ENCODE measurements around the gene IRX5. TPM values are rescaled to one million over a fixed set of nuclear protein-coding genes. Genes with fewer than 3 reads are reported as not detected.

IRX5 gene
- total and polyA plus RNA-seq, 10 donors = not detected

DNA sequence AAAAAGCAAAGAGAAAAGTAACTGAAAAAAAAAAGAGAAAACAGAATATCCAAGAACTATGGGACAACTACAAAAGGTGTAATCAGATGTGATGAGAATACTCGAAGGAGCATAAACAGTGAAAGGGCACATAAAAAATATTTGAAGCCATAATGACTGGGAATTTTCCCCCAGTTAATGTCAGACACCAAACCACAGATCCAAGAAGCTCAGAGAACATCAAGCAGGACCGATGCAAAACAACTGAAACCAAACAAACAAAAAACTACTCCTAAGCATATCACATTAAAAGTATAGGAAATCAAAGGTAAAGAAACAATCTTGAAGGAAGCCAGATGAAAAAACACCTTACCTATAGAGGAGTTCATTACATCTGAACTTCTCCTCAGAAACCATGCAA lies 27.6 kb upstream of the IRX5 start:
- no peak overlapping the region for H3K4me3 ChIP-seq
- TF ChIP-seq POLR2A (IDR thresholded peaks at IDR 0.05) (no peak), POLR2AphosphoS5 (IDR thresholded peaks at IDR 0.05) (no peak)
- TF ChIP-seq, protein P1, sequence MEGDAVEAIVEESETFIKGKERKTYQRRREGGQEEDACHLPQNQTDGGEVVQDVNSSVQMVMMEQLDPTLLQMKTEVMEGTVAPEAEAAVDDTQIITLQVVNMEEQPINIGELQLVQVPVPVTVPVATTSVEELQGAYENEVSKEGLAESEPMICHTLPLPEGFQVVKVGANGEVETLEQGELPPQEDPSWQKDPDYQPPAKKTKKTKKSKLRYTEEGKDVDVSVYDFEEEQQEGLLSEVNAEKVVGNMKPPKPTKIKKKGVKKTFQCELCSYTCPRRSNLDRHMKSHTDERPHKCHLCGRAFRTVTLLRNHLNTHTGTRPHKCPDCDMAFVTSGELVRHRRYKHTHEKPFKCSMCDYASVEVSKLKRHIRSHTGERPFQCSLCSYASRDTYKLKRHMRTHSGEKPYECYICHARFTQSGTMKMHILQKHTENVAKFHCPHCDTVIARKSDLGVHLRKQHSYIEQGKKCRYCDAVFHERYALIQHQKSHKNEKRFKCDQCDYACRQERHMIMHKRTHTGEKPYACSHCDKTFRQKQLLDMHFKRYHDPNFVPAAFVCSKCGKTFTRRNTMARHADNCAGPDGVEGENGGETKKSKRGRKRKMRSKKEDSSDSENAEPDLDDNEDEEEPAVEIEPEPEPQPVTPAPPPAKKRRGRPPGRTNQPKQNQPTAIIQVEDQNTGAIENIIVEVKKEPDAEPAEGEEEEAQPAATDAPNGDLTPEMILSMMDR (IDR thresholded peaks at IDR 0.05 in 8 of 11, conservative IDR thresholded peaks at IDR 0.05 in 3 of 11) = no peak
- intact Hi-C loops (cut with DNase I; ENCODE audit: low total_unique reads) = no loop called here
- 82 to 93% (median 88%) methylated on average over 2 of the region's 2 CpGs for WGBS, 5 donors
- DNase-seq = no peak
- no peaks in the 10 kb centered on the region for H3K4me1 ChIP-seq
- H3K27ac ChIP-seq = no peak overlapping the region
- H3K36me3 ChIP-seq = no peaks in the 10 kb centered on the region
- peaks cover 0 to 30% (median 15%) of the 10 kb centered on the region in 8 donors for H3K9me3 ChIP-seq
- H3K27me3 ChIP-seq (replicated peaks in 1 of 7) = peaks cover 0 to 4% (median 0%) of the 10 kb centered on the region in 7 donors

DNA sequence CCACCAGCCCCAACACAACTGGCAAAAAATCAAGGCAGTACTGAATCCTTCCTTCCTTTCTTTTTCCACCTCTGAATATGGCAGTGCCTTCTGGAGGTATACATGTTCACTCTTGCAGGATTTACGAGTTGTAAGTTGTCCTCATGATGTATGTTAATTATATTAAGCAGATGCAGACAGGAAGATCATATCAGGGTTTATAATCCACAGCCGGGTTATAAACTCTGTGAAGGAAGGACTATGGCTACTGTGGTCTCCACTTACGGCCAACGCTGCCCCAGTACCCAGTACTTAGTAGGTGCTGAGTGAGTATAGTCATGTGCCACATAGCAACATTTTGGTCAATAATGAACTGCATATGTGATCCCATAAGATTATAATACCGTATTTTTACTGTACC lies 19.6 kb upstream of the IRX5 start:
- Histone ChIP-seq H3K4me1 (no peaks in the 10 kb centered on the region), H3K36me3 (no peaks in the 10 kb centered on the region), H3K27me3 (replicated peaks in 1 of 7) (peaks cover 0 to 11% (median 0%) of the 10 kb centered on the region in 7 donors), H3K27ac (no peak overlapping the region), H3K9me3 (no peaks in the 10 kb centered on the region), H3K4me3 (no peak overlapping the region)
- intact Hi-C loops (cut with DNase I; ENCODE audit: low total_unique reads) = no loop called here
- WGBS, 5 donors = 78 to 92% (median 82%) methylated on average over 5 of the region's 5 CpGs
- no peak for TF ChIP-seq POLR2A (IDR thresholded peaks at IDR 0.05)
- TF ChIP-seq, protein P1 (IDR thresholded peaks at IDR 0.05 in 8 of 11, conservative IDR thresholded peaks at IDR 0.05 in 3 of 11) = no peak
- TF ChIP-seq POLR2AphosphoS5 (IDR thresholded peaks at IDR 0.05) = no peak
- DNase-seq = peak; percentile 14

DNA sequence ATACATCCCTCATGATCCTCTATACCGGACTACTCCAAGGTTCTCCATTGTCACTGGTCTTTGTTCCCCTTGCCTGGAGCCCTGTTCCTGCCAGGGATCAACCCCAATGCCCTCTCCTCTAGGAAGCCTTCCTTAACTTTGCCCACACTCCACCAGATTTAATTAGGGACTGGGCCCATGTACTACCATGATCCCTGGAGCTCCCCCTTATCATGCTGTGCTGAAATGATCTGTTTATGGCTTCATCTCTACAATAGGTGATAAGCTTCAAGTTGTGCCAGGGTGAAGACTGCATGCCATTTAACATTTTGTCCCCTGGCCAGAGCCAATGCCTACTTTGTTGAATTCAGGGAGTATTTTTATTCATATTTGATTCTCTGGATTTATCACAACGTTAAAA lies 17.9 kb upstream of the IRX5 start:
- no peak overlapping the region for H3K27ac ChIP-seq
- peaks cover 0 to 9% (median 0%) of the 10 kb centered on the region in 7 donors for H3K27me3 ChIP-seq (replicated peaks in 1 of 7)
- TF ChIP-seq POLR2A (IDR thresholded peaks at IDR 0.05) (no peak), POLR2AphosphoS5 (IDR thresholded peaks at IDR 0.05) (no peak)
- TF ChIP-seq, protein P1 (IDR thresholded peaks at IDR 0.05 in 8 of 11, conservative IDR thresholded peaks at IDR 0.05 in 3 of 11) = no peak
- H3K9me3 ChIP-seq = no peaks in the 10 kb centered on the region
- no peaks in the 10 kb centered on the region for H3K4me1 ChIP-seq
- intact Hi-C loops (cut with DNase I; ENCODE audit: low total_unique reads) = no loop called here
- WGBS, 5 donors = 80 to 87% (median 82%) methylated on average over 2 of the region's 2 CpGs
- peak; percentile 12 for DNase-seq
- no peaks in the 10 kb centered on the region for H3K36me3 ChIP-seq
- no peak overlapping the region for H3K4me3 ChIP-seq

DNA sequence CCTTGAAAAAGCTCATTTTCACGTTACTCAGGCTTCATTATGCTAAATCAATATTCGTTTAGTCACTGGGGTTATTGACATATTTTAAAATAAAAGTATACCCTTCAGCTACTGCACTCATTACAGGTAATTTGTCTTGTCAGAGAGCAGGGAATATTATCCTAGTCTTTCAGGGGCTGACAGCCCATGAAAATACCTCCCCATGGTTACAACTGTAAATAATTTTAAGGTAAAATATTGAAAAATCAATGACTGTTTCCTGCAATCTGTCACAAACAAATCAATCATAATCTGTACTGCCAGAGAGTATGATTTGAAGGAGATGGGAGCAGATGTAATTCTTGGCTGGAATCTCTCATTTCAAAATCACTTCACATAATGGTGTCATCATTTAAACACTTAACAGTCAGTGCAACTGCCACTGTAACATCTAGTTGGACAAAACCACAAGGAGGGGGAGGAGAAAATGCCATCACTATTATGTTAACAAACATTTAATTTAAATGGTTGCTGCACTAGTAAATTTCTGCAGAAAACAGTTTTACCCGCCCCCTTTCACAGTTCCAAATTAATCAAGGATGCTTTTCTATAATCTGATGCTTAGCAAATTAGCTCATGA lies 9.3 kb upstream of the IRX5 start:
- no peak overlapping the region for H3K4me3 ChIP-seq
- no peaks in the 10 kb centered on the region for H3K9me3 ChIP-seq
- intact Hi-C loops (cut with DNase I; ENCODE audit: low total_unique reads) = no loop called here
- TF ChIP-seq, protein P1 (IDR thresholded peaks at IDR 0.05 in 8 of 11, conservative IDR thresholded peaks at IDR 0.05 in 3 of 11) = no peak
- TF ChIP-seq POLR2AphosphoS5 (IDR thresholded peaks at IDR 0.05) (no peak), POLR2A (IDR thresholded peaks at IDR 0.05) (no peak)
- no peak overlapping the region for H3K27ac ChIP-seq
- WGBS, 5 donors = 81 to 91% (median 84%) methylated on average over 3 of the region's 3 CpGs
- peaks cover 0 to 65% (median 21%) of the 10 kb centered on the region in 7 donors for H3K27me3 ChIP-seq (replicated peaks in 1 of 7)
- no peak for DNase-seq
- no peaks in the 10 kb centered on the region for H3K36me3 ChIP-seq
- H3K4me1 ChIP-seq = no peaks in the 10 kb centered on the region

Data from spleen (tissue), 11 donors.